Femur (tissue), 1 donor: ENCODE results near the gene HSPA1A.
"Not testable (repeated sequence)": the region's sequence is repeated elsewhere in the genome, so short reads cannot be mapped to it uniquely, and the experiment has no call there.

Source experiments
- DNase-seq: peaks from one replicate; pipeline ENCODE4 v3.0.0-alpha.2; 2017

Gene HSPA1A

DNA sequence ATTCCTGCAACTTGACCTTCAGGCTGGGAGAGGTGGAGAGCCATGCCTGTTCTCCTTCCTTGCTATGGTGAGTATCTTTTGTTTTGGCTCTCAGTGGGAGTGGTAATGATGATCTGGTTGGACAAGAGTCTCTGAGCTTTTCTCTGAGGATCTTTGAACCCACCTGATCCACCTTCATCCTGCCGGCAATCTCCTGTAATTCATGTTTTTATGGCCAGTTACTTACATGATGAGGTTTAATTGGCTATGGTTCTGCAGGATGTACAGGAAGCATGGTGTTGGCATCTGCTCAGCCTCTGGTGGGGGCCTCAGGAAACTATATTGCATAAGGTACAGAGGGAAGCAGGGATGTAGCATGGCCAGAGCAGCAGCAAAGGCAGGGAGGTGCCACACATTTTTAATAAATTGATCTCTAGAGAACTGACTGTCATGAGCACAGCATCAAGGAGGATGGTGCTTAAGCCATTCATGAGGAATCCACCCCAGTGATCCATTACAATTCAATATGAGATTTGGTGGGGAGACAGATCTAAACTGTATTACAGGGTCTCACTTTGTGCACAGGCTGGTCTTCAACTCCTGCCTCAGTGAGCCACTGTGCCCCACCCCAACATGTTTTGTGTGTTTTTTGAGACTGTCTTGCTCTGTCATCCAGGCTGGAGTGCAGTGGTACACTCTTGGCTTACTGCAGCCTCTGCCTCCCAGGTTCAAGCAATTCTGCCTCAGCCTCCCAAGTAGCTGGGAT lies 22.2 kb downstream of the HSPA1A start:
- no peak for DNase-seq

- not testable (repeated sequence) for DNase-seq
Observed at GRCh38 chr6:31838114-31838553, 22.8 kb downstream of the HSPA1A start.

DNA sequence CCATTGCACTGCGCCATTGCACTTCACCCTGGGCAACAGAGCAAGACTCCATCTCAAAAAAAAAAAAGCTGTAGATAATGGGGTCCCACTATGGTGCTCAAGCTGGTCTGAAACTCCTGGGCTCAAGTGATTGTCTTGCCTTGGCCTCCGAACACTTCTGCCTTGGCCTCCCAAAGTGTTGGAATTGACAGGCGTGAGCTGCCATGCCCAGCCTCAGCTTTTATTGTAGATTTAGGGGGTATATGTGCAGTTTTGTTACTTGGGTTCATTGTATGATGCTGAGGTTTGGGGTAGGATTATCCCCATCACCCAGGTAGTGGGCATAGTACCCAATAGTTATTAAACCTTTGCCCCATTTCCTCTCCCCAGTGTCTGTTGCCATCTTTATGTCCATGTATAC lies 23.6 kb downstream of the HSPA1A start:
- DNase-seq: no peak

DNA sequence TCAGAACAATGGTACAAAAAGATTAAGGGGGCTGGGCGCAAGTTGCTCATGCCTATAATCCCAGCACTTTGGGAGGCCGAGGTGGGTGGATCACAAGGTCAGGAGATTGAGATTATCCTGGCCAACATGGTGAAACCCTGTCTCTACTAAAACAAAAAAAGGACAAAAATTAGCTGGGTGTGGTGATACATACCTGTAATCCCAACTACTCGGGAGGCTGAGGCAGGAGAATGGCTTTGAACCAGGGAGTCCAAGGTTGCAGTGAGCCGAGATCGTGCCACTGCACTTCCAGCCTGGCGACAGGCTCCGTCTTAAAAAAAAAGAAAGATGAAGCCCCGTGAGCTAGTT lies 24.4 kb downstream of the HSPA1A start:
- not testable (repeated sequence) for DNase-seq

GRCh38 chr6:31842053-31842452 lies 26.7 kb downstream of the HSPA1A start:
- DNase-seq: no peak

- no peak for DNase-seq
Observed at GRCh38 chr6:31844507-31844906, 29.2 kb downstream of the HSPA1A start.

DNA sequence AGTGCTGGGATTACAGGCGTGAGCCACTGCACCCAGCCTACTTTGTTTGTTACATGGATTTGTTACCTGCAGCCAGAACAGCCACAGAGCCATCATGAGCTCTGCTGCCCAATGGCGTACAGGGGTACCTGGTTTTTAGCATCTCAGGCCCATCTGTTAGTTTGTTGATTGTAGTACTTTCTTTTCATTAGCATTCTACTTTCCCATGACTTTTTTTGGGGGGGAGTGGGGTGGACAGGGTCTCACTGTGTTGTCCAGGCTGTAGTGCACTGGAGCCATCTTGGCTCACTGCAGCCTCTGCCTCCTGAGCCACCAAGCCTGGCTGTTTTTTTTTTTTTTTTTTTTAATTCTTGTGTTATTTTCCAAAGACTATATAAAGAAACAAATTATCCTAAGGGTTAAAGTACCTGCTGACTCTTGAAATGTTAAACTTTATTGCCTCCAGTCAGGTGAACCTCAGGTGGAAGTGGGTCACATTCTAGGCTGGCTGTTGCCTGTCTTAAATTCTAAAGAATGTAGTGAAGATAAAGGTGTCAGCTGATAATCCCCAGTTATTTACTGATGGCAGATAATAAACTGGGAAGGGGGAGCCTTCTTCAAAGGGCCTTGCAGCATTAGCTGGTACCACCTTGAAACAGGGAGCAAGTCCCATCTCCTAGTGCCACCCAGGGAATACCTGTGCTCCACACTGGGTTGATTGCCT lies 32.1 kb downstream of the HSPA1A start:
- DNase-seq: no peak

GRCh38 chr6:31850765-31851484 lies 35.6 kb downstream of the HSPA1A start:
- no peak for DNase-seq

DNA sequence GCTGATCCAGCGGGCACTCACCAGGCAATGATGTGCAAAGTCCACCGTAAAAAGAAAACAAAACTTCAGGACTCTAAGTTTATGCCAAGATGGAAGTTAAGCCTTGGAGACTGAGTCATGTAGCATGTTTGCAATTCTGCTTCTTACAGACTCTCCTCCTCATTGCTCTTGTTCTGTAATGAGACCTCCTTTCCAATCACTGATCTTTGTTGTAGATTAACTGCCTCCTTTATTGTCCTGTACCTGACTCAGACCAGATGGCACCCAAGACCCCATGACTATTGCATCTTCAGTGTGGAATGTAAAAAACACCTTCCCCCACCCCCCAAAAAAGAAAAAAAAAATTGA lies 36.1 kb downstream of the HSPA1A start:
- no peak for DNase-seq

DNA sequence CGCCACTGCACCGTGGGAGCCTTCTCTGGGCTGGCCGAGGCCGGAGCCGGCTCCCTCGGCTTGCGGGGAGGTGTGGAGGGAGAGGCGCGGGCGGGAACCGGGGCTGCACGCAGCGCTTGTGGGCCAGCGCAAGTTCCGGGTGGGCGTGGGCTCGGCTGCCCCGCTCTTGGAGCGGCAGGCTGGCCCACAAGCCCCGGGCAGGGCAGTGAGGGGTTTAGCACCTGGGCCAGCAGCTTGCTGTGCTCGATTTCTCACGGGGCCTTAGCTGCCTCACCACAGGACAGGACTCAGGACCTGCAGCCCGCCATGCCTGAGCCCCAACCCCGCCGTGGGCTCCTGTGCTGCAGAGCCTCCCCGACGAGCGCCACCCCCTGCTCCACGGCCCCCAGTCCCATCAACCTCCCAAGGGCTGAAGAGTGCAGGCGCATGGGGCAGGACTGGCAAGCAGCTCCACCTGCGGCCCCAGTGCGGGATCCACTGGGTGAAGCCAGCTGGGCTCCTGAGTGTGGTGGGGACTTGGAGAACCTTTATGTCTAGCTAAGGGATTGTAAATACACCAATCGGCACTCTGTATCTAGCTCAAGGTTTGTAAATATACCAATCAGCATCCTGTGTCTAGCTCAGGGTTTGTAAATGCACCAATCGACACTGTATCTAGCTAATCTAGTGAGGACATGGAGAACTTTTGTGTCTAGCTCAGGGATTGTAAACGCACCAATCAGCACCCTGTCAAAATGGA lies 36.8 kb downstream of the HSPA1A start:
- DNase-seq: not testable (repeated sequence)

- DNase-seq: not testable (repeated sequence)
Observed at GRCh38 chr6:31857774-31858173, 42.4 kb downstream of the HSPA1A start.

GRCh38 chr6:31858707-31859106 lies 43.4 kb downstream of the HSPA1A start:
- DNase-seq: no peak

GRCh38 chr6:31859923-31860322 lies 44.6 kb downstream of the HSPA1A start:
- DNase-seq: no peak

- no peak for DNase-seq
Observed at GRCh38 chr6:31860349-31860748, 45.0 kb downstream of the HSPA1A start.

GRCh38 chr6:31861150-31861549 lies 45.8 kb downstream of the HSPA1A start:
- no peak for DNase-seq

GRCh38 chr6:31861919-31862343 lies 46.6 kb downstream of the HSPA1A start:
- DNase-seq: no peak

DNA sequence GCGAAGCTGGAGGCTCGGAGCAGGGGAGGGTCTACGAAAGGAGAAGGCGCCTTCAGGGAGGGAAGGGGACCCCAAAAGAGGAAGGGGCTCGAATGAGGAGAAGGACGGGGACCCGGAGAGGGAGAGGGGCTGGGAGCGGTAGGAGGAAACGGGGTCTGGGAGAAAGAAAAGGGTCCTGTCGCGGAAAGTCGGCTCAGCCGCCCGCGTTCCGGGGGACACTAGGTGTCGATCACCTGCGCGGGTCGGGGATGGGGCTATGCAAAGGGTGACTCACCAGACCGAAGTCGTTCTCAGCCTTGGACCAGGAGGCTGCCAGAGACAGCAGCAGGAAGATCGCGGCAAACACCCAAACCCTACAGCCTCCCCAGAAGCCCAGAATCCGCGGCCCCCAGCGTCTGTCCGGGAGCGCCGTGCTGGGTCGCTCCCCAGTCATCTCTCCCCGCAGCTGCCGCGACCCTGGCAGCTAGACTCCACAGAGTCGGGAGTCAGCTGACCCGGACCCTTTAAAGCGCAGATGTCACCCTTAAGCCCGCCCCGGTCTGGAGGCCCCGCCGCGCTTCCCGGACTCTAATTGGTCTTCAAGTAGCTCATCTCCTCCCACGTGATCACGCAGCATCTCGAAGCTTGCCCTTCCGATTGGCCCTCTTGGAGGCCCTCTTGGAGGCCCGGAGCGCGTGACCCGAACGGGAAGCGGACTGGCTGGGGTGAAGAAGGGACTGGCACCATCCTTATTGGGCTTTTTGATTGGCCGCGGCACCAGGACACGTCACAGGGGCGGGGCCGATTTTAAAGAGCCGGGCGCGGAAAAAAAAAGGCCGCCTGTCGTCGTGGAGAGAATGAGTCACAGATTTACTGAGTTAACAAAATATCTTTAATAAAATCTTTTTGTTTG lies 47.2 kb downstream of the HSPA1A start, which contains the start of gene NEU1:
TSS of gene NEU1 (minus strand) at position 478 of the 892 bp plus-strand sequence. CDS start at position 433, 45 bp downstream.
- peak; percentile 100 for DNase-seq

- not testable (repeated sequence) for DNase-seq
Observed at GRCh38 chr6:31864123-31864562, 48.8 kb downstream of the HSPA1A start.

GRCh38 chr6:31864818-31865204 lies 49.5 kb downstream of the HSPA1A start:
- DNase-seq: no peak

- DNase-seq: no peak
Observed at GRCh38 chr6:31865205-31866118, 50.1 kb downstream of the HSPA1A start.
